ENCODE measurements around the gene APOBEC3B.
"Not testable (repeated sequence)": the region's sequence is repeated elsewhere in the genome, so short reads cannot be mapped to it uniquely, and the experiment has no call there.

The APOBEC3B gene

DNA sequence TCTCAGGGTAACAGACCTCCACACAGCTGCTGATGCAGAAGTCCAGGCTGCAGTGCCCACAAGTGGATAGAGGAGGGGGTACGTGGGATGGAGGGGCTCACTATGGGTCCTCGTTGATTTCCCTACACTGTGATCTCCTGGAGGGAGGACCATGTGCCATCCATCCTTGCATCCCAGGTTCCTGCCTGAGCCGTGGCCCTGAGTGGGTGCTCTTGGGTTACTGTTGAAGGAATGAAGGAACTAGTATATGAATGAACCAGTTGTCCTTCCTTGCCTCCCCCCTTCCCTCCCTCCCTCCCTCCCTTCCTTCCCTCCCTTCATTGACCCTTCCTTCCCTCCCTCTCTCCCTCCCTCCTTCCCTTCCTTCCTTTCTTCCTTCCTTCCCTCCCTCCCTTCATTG, 15.4 kb downstream of the APOBEC3B start:
- no peak for DNase-seq (ENCODE audit: low read depth)

DNA sequence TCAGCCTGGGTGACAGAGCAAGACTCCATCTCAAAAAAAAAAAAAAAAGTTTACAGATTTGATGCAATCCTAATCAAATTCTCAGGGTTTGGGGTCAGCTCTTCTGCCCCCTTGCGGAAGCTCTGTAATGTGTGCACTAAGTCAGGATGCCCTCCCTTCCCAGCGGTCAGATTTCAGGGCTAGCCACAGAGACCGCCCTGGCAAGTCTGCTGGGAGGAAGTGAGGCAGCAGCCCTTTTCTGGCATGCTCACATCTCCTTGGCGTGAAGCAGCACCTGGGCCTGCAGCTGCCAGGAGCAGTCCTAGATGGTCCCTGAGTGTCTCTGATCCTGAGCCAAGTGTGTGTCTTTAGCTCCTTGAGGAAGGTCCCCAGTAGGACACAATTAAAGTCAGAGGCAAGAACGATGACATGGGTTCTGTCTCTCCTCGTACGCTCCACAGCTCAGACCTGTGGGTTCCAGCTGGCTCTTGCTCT, 21.1 kb downstream of the APOBEC3B start:
- DNase-seq (ENCODE audit: low read depth): peak; percentile 46

DNA sequence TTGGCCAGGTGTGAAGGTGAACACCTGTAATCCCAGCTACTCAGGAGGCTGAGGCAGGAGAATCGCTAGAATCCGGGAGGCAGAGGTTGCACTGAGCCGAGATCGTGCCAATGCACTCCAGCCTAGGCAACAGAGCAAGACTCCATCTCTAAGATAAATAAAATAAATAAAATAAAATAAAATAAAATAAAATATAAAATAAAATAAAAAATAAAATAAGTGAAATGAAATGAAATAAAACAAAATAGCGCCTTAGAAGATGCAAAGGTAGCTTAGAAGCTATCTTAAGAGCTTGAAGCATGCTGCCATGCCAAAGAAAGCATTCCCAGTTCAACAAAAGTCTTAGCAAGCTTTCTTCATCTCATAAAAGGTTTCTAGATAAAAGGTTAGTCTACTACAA, 25.0 kb downstream of the APOBEC3B start:
- no peak for DNase-seq (ENCODE audit: low read depth)

DNA sequence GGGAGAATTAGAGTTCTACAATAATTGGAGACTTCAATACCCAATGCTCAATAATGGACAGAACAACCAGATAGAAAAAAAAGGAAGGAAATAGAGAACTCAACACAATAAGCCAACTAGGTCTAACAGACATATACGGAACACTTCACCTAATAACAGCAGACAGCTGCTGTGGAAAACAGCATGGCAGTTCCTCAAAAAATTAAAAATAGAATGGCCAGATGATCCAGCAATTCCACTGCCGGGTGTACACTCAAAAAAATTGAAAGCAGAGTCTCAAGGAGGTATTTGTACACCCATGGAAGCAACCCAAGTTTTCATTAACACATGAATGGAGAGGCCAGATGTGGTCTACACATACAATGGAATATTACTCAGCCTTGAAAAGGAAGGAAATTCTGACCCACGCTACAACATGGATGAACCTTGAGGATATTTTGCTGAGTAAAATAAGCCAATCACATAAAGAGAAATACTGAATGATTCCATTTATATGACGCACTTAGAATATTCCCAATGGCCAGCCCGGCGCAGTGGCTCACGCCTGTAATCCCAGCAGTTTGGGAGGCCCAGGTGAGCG, 26.2 kb downstream of the APOBEC3B start:
- not testable (repeated sequence) for DNase-seq (ENCODE audit: low read depth)

DNA sequence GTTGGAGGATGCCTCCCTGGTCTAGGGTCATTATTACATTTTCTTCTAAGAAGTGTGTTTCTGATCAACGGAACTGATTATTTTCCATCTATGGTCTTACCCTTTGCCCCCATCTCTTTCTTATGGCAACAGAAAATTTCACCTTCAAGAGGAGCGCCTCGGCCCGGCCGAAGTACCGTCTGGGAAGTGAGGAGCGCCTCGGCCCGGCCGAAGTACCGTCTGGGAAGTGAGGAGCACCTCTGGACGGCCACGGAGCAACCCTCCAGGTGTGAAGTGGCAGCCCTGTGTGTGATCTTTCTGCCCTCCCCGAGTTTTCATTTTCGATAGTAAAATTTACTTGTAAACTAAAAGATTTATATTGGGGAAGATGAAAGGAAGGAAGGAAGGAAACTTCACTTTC, 28.8 kb downstream of the APOBEC3B start:
- DNase-seq (ENCODE audit: low read depth): no peak

DNA sequence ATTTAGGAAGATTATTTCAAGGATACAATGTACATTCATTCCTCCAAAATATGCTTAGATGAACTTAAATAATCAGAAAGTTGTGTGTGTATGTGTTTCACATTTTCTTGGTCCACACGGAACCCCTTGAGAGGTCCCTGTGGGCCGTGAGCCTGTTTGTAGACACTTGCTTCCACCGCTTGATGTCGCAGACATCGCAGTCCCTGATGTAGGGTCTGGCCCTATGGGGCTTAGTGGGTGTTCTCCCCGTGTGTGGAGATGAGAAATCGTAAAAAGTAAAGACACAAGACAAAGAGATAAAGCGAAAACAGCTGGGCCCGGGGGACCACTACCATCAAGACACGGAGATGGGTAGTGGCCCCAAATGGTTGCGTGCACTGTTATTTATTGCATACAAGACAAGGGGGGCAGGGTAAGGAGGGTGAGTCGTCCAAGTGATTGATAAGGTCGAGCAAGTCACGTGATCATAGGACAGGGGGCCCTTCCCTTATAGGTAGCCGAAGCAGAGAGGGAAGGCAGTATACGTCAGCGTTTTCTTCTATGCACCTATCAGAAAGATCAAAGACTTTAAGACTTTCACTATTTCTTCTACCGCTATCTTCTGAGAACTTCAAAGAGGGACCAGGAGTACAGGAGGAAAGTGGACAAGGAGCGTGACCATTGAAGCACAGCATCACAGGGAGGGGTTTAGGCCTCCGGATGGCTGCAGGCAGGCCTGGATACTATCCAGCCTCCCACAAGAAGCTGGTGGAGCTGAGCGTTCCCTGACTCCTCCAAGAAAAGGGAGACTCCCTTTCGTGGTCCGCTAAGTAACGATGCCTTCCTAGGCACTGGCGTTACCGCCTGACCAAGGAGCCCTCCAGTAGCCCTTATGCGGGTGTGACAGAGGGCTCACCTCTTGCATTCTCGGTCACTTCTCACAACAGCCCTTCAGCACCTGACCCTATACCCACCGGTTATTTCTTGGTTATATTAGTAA, 30.7 kb downstream of the APOBEC3B start:
- no peak for DNase-seq (ENCODE audit: low read depth)

DNA sequence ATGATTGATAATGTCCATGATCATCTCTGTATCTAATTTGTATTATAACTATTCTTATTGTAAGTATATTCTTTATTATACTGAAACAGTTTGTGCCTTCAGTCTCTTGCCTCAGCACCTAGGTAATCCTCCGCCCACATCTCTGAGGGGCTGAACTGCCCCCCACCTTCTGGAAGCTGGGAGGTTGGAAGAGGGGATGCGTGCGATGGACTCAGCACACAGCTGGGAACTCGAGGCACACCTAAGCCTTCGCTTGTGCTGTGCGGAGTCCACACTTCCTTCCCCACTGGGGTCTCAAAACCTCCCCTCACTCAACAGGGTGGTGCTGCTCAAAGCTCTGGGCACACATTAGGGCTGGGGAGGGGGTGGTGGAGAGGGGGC, 31.4 kb downstream of the APOBEC3B start:
- DNase-seq (ENCODE audit: low read depth): not testable (repeated sequence)

DNA sequence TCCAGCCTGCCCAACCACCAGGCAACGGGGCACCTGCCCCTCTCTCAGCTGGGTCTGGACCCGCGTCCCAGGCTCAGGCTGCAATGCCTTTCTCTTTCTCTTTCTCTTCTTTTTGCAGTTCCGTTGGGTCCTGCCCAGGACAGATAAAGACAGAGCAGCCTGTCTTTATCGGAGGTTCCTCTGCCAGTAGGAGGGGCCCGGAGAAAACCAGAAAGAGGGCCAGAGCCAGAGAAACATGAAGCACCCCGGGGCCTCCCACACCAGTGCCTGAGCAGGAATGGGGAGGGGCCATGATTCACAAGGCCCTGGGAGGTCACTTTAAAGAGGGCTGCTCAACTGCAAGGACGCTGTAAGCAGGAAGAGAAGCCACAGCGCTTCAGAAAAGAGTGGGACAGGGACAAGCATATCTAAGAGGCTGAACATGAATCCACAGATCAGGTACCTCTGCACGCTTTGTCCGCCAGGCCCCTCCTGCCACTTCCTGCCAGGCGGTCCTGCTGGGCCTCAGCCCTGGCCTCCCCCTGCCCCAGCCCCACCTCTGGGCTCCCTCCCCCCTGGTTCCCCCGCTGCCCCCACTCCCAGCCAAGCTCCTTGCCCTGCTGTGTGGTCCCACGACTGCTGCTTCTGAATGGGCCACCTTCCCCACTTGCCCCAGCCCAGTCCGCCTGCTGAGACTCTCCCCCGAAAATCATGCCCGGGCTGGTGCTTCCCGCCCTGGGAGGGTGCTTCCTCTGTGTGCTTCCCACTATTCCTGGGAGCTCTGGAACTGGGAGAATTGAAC, 32.0 kb downstream of the APOBEC3B start, which contains the start of gene APOBEC3C:
APOBEC3C (plus strand) TSS at position 316 of the 781 bp plus-strand sequence; CDS start at position 422, 106 bp downstream.
- DNase-seq (ENCODE audit: low read depth): peak; percentile 41

DNA sequence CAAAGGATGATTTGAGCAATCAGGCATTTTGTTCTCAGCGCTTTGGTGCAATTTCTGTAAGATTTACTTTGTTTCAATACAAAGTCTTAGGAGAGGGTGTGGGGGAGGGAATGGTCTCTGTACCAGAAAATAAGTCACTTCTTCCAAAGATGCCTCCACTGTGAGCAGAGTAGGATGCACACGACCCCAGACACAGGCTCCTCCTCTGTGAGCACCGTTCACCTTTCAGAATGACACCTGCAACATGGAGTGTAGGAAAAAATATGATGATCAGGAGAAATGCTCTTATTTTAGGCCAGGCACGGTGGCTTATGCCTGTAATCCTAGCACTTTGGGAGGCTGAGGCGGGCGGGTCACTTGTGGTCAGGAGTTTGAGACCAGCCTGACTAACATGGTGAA, 32.6 kb downstream of the APOBEC3B start:
- DNase-seq (ENCODE audit: low read depth): not testable (repeated sequence)

DNA sequence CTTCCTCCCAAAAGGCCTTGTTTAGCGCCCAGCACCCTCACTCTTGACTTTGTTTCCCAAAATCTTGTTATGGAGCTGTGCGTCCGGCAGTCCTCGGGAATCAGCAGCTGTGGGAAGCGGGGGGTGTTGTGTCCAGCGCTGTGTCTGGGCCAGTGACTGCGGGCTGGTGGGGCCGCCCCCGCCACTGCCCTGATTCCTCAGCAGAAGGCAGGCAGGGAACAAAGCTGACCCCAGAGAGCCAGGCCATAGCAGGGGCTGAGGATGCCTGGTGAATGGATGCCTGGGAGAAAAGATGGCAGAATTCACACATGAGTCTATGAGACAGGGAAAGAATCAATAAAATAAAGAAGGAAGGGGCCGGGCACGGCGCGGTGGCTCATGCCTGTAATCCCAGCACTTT, 34.4 kb downstream of the APOBEC3B start:
- DNase-seq (ENCODE audit: low read depth): no peak

DNA sequence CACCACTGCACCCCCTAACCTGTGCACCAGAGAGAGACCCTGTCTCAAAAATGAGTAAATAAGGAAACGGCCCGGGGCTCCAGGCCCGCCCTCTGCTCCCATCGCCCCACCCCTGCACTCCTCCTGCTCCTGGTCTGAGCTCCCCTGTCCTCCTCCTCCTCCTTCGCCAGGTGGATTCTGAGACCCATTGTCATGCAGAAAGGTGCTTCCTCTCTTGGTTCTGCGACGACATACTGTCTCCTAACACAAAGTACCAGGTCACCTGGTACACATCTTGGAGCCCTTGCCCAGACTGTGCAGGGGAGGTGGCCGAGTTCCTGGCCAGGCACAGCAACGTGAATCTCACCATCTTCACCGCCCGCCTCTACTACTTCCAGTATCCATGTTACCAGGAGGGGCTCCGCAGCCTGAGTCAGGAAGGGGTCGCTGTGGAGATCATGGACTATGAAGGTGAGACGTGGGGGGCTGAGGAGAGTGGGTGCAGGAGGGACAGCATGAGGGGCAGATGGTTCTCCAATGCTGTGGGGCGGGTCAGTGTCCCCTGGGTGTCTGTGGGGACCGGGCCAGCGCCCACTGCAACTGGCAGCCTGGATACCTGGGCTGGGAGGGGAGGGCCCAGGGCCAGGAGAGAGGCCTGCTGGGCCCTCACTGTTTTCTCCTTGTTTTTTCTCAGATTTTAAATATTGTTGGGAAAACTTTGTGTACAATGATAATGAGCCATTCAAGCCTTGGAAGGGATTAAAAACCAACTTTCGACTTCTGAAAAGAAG, 35.6 kb downstream of the APOBEC3B start:
- DNase-seq (ENCODE audit: low read depth): no peak

DNA sequence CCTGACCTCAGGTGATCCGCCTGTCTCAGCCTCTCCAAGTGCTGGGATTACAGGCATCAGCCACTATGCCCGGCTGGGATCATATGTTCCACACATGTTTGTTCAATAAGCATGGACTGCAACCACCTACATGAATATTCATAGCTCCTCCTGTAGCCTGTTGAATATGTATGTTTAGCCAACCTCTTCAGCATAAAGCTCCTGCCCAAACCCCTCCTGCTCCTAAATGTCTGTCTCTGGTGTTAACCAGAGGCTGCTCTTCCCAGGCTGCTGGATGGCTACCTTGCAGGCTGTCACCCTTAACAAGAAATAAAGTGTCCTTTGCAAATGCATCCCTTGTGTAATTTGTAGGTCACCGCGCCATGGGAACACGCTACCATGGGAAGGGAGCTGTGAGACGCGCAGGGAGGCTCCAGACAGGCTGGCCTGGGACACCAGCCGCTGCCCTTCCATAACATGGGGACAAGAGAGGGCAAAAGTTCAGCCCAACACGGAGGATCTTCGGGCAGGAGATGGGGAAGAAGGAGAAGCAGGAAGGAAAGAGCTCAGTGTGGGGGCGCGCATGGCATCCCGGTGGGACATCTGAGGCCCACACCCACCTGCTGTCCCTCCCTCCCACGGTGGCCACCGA, 38.0 kb downstream of the APOBEC3B start:
- DNase-seq (ENCODE audit: low read depth): not testable (repeated sequence)

DNA sequence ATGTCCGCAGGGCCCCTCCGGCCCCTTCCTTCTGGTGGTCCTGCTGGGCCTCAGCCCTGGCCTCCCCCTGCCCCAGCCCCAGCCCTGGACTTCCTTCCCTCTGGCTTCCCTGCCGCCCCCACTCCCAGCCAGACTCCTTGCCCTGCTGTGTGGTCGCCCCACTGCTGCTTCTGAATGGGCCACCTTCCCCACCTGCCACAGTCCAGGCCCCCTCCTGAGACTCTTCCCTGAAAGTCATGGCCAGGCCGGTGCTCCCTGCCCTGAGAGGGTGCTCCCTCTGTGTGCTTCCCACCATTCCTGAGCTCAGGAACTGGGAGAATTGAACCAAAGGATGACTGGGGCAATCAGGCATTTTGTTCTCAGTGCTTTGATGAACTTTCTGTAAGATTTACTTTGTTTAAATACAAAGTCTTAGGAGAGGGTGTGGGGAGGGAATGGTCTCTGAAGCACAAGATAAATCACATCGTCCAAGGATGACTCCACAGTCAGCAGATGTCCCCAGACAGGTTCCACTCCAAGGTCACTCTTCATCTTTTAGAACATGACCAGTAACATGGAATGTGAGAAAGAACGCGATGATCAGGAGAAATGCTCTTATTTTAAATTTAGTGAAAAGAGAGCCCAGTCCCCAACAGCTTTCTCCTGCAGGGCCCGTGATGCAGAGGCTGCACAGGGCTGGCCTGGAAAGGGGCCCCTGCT, 39.6 kb downstream of the APOBEC3B start:
- no peak for DNase-seq (ENCODE audit: low read depth)

DNA sequence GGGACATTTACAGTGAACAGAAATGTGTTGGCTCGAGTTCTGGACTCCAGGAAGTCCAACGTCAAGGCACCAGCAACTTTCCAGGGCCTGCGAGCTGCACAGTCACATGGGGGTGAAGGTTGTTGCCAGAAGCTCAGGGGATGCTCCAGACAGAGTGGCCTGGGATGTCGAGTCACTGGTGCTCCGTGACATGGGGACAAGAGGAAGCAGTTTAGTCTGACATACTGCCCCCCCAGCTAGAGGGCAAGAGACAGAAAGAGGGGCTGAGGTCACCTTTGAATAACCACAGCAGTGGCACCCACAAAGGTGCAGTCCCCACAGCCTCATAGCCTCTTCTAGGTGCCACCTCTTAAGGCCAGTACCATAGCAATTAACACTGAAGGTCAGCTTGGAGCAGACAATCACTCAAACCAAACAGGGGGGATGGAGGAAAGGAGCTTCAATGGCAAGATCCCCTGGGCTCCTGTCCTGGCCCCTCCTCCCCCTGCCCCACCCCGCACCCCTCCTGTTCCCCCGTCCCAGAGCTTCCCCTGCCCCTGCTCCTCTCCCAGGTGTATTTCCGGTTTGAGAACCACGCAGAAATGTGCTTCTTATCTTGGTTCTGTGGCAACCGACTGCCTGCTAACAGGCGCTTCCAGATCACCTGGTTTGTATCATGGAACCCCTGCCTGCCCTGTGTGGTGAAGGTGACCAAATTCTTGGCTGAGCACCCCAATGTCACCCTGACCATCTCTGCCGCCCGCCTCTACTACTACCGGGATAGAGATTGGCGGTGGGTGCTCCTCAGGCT, 42.6 kb downstream of the APOBEC3B start:
- DNase-seq (ENCODE audit: low read depth): no peak

DNA sequence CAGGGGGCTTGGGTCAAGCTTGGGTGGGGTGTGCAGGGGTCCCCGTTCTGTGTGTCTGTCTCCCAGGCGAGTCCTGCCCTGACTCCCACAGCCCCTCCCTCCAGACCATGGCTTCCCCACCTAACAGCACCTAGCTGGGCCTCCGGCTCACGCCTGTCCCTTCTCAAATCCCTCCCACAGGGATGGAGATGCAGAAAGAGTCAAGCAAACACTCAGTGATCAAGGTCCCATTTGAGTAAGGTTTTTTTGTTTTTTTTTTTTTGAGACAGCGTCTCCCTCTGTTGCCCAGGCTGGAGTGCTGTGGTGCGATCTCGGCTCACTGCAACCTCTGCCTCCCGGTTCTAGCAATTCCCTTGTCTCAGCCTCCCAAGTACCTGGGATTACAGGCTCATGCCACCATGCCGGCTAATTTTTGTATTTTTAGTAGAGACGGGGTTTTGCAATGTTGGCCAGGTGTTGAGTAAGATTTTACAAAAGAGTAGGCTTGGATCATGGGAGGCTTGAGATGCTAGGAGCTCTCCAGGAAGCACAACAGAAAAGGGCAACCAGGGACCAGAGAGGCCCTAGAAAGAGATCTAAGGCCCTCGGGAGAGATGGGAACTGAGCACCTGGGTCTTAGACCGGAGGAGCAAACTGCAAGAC, 44.5 kb downstream of the APOBEC3B start:
- no peak for DNase-seq (ENCODE audit: low read depth)

DNA sequence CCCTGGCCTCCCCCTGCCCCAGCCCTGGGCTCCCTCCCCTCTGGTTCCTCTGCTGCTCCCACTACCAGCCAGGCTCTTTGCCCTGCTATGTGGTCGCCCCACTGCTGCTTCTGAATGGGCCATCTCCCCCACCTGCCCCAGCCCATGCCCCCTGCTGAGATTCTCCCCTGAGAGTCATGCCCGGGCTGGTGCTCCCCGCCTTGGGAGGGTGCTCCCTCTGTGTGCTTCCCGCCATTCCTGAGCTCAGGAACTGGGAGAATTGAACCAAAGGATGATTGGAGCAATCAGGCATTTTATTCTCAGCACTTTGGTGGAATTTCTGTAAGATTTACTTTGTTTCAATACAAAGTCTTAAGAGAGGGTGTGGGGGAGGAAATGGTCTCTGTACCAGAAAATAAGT, 45.6 kb downstream of the APOBEC3B start:
- DNase-seq (ENCODE audit: low read depth): no peak

DNA sequence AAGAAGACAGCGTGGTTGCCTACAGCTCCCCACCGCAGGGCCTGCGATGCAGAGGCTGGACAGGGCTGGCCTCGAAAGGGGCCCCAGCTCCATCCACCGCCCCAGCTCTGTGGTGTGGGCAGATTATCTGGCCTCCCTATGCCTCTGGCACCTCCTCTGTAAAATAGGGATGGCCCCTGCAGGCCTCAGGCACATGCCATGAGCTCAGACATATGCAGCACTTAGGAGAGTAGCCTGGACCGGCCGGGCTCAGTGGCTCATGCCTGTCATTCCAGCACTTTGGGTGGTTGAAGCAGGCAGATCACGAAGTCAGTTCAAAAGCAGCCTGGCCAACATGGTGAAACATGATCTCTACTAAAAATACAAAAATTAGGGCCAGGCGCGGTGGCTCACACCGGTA, 46.1 kb downstream of the APOBEC3B start:
- DNase-seq (ENCODE audit: low read depth): no peak

DNA sequence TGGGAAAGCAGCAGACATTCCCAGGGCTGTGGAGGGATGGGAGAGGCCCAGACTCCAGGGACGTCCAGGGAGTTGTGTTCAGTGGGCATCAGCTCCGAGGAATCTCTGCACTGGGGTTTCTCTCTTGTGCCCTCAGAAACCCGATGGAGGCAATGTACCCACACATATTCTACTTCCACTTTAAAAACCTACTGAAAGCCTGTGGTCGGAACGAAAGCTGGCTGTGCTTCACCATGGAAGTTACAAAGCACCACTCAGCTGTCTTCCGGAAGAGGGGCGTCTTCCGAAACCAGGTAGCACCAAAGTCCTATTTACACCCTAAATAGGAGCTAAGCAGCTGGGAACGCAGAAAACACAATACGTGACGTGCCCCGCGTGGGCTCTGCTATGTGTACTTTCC, 47.1 kb downstream of the APOBEC3B start:
- DNase-seq (ENCODE audit: low read depth): no peak

DNA sequence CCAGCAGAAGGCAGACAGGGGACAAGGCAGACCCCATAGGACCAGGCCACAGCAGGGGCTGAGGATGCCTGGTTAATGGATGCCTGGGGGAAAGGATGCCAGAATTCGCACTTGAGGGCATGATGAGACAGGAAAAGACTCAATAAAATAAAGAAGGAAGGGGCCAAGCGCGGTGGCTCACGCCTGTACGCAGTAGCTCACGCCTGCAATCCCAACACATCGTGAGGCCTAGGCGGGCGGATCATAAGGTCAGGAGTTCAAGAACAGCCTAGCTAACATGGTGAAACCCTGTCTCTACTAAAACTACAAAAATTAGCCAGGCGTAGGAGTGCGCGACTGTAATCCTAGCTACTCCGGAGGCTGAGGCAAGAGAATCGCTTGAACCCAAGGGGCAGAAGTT, 48.6 kb downstream of the APOBEC3B start:
- DNase-seq (ENCODE audit: low read depth): no peak

Data from T follicular helper cell (primary cell).